Measurements from ENCODE around the gene FOXI1.

FOXI1 gene

DNA sequence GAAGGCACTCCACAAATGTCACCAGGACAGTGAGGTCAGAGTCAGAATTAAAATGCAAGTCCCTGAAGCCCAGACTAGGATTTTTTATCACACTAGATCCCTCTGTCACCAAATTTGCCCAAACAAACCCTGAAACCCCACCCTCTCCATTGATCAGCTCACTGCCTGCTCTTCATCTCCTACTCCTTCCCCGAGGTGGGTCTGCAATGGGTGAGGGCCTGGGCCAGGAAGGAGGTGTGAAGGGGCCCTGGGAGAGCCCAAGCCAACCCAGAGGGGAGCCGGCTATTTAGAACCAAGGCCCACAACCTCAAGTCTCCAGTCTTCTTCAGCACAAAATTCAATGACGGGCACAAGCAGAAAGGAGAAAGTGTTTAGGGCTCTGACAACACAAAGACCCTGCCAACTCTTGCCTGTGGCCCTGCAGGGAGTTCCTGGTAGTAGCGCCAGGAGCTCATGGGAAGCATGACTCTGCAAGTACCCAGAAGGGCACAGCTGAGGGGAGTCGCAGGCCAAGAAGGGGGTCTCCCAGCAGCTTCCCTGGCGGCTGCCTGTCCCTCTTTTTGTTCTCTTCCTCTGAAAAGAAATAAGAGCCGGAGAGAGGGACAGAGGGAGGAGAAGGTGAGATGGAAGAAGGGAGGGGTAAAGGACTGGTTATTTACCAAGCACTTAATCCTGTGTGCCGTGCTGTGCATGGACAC lies 5.5 kb downstream of the FOXI1 start:
- no peak overlapping the region for H3K4me3 ChIP-seq (ENCODE audit: low read depth in 1 of 2, low read length in 1 of 2)
- H3K27ac ChIP-seq, result no peak overlapping the region
- no peaks in the 10 kb centered on the region for H3K27me3 ChIP-seq
- TF ChIP-seq, protein P1, sequence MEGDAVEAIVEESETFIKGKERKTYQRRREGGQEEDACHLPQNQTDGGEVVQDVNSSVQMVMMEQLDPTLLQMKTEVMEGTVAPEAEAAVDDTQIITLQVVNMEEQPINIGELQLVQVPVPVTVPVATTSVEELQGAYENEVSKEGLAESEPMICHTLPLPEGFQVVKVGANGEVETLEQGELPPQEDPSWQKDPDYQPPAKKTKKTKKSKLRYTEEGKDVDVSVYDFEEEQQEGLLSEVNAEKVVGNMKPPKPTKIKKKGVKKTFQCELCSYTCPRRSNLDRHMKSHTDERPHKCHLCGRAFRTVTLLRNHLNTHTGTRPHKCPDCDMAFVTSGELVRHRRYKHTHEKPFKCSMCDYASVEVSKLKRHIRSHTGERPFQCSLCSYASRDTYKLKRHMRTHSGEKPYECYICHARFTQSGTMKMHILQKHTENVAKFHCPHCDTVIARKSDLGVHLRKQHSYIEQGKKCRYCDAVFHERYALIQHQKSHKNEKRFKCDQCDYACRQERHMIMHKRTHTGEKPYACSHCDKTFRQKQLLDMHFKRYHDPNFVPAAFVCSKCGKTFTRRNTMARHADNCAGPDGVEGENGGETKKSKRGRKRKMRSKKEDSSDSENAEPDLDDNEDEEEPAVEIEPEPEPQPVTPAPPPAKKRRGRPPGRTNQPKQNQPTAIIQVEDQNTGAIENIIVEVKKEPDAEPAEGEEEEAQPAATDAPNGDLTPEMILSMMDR (IDR thresholded peaks at IDR 0.05), result no peak
- peaks cover 35 to 42% of the 10 kb centered on the region in 2 experiments for H3K4me1 ChIP-seq (ENCODE audit: control insufficient read depth in 1 of 2, insufficient read depth in 1 of 2, low read depth in 1 of 2, low read length in 1 of 2)
- no peaks in the 10 kb centered on the region for H3K36me3 ChIP-seq
- no peaks in the 10 kb centered on the region for H3K9me3 ChIP-seq

DNA sequence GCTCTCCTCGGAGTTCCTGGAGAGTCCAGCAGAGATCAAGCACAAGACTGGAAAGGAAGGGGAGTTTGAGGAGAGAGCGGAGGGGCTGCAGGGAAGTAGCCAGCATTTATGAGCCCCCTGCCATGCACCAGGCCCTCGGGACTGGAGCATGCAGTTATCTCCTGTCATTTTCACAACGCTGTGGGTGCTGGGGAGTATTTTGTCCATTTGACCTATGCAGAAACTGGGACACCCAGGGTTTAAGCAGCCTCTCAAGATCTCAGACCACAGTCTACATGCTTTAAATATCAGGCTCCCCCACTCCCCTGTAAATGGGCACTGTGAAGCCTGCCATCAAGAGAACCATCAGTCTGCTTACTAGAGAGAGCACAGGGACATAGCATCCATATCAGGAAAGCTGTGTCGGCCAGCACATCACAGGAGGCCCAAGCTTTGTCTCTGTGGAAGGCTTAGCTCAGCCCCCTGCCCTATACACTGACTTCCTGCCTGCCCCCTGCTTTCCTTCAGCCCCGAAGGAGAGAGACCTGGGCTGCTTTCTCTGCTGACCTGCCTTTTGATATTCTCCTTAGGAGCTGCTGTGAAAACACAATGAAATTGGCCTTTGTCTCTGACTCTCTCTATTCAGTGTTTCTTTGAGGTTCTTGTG lies 7.3 kb downstream of the FOXI1 start:
- Histone ChIP-seq H3K4me3 (ENCODE audit: low read depth in 1 of 2, low read length in 1 of 2) (peak overlapping the region; percentile 21 to 35), H3K27me3 (no peaks in the 10 kb centered on the region), H3K9me3 (no peaks in the 10 kb centered on the region), H3K27ac (peak overlapping the region; percentile 80), H3K4me1 (ENCODE audit: control insufficient read depth in 1 of 2, insufficient read depth in 1 of 2, low read depth in 1 of 2, low read length in 1 of 2) (peaks cover 35 to 40% of the 10 kb centered on the region in 2 experiments), H3K36me3 (no peaks in the 10 kb centered on the region)
- TF ChIP-seq, protein P1 (IDR thresholded peaks at IDR 0.05), result no peak

DNA sequence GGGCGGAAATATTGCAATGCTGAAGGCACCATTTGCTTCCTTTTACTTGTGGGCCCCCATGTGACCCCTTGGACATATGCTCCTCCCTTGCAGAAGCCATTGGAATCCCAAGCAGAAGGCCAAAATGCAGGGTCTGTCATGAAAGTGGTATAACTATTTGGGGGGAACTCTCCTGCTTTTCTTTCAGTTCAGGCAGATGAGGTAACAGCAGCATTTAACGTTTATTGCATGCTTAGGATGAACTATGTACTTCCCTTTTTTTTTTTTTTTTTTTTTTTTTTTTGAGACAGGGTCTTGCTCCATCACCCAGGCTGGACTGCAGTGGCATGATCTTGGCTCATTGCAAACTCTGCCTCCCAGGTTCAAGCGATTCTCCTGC lies 7.8 kb downstream of the FOXI1 start:
- H3K9me3 ChIP-seq, result no peaks in the 10 kb centered on the region
- H3K4me1 ChIP-seq (ENCODE audit: control insufficient read depth in 1 of 2, insufficient read depth in 1 of 2, low read depth in 1 of 2, low read length in 1 of 2), result peaks cover 35 to 40% of the 10 kb centered on the region in 2 experiments
- no peaks in the 10 kb centered on the region for H3K27me3 ChIP-seq
- TF ChIP-seq, protein P1 (IDR thresholded peaks at IDR 0.05), result no peak
- no peaks in the 10 kb centered on the region for H3K36me3 ChIP-seq
- peak overlapping the region; percentile 21 to 35 for H3K4me3 ChIP-seq (ENCODE audit: low read depth in 1 of 2, low read length in 1 of 2)
- peak overlapping the region; percentile 80 for H3K27ac ChIP-seq

DNA sequence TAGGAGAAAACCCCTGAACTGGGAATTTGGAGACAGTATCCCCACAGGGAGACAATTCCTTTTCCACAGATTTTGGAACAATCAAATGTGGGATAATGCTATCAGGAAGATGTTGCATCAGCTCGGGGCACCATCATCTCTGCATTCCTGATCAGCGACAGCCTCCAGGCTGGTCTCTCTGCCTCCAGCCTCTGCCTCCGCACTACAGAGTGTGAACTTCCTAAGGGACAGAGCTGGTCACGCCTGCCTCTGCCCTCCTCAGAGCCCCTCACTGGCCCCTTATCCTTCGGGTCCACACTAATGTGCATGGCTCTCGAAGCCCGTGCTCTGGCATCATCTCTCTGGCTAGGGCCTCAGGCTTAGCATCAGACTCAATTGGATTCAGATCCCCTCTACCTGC lies 8.6 kb downstream of the FOXI1 start:
- TF ChIP-seq, protein P1 (IDR thresholded peaks at IDR 0.05), result no peak
- H3K27me3 ChIP-seq, result no peaks in the 10 kb centered on the region
- peaks cover 35 to 40% of the 10 kb centered on the region in 2 experiments for H3K4me1 ChIP-seq (ENCODE audit: control insufficient read depth in 1 of 2, insufficient read depth in 1 of 2, low read depth in 1 of 2, low read length in 1 of 2)
- peak overlapping the region in 1 of 2 experiments; percentile 35 for H3K4me3 ChIP-seq (ENCODE audit: low read depth in 1 of 2, low read length in 1 of 2)
- H3K36me3 ChIP-seq, result no peaks in the 10 kb centered on the region
- peak overlapping the region; percentile 80 for H3K27ac ChIP-seq
- no peaks in the 10 kb centered on the region for H3K9me3 ChIP-seq

DNA sequence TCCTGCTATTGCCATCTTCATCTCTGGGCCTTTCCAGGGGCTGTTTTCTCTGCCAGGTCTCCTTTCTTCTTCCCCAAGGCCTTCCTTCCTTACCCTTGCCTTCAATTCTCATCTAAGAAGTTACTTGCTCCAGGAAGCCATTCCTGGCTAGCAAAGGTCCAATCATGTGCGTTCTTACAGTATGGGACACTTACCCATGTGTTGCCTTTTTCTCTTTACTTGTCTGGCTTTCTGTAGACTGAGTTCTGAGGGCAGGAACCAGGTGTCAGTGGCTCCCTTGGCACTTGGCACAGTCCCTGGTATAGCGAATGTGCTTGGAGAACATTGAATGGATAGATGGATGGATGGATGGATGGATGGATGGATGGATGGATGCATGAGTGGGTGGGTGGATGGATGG lies 10.2 kb downstream of the FOXI1 start:
- Histone ChIP-seq H3K27ac (no peak overlapping the region), H3K9me3 (no peaks in the 10 kb centered on the region), H3K36me3 (no peaks in the 10 kb centered on the region), H3K4me1 (ENCODE audit: control insufficient read depth in 1 of 2, insufficient read depth in 1 of 2, low read depth in 1 of 2, low read length in 1 of 2) (peaks cover 35 to 37% of the 10 kb centered on the region in 2 experiments), H3K4me3 (ENCODE audit: low read depth in 1 of 2, low read length in 1 of 2) (no peak overlapping the region), H3K27me3 (no peaks in the 10 kb centered on the region)
- TF ChIP-seq, protein P1 (IDR thresholded peaks at IDR 0.05), result no peak

Measured in neutrophil (primary cell).